ENCODE results near the gene PLOD2.
"Not testable (repeated sequence)": the region's sequence is repeated elsewhere in the genome, so short reads cannot be mapped to it uniquely, and the experiment has no call there.

PLOD2 gene

GRCh38 chr3:146138902-146139301, 22.1 kb downstream of the PLOD2 start:
- DNase-seq (ENCODE audit: low spot score) = no peak

- no peak for DNase-seq (ENCODE audit: low spot score)
Observed at GRCh38 chr3:146136647-146137046, 24.3 kb downstream of the PLOD2 start.

GRCh38 chr3:146134348-146135117, 26.5 kb downstream of the PLOD2 start:
- no peak for DNase-seq (ENCODE audit: low spot score)

GRCh38 chr3:146133441-146133840, 27.5 kb downstream of the PLOD2 start:
- DNase-seq (ENCODE audit: low spot score) = no peak

- DNase-seq (ENCODE audit: low spot score) = no peak
Observed at GRCh38 chr3:146131616-146132410, 29.2 kb downstream of the PLOD2 start.

GRCh38 chr3:146130881-146131371, 30.1 kb downstream of the PLOD2 start:
- no peak for DNase-seq (ENCODE audit: low spot score)

GRCh38 chr3:146129750-146130149, 31.2 kb downstream of the PLOD2 start:
- no peak for DNase-seq (ENCODE audit: low spot score)

GRCh38 chr3:146128939-146129338, 32.0 kb downstream of the PLOD2 start:
- no peak for DNase-seq (ENCODE audit: low spot score)

GRCh38 chr3:146128179-146128578, 32.8 kb downstream of the PLOD2 start:
- DNase-seq (ENCODE audit: low spot score) = no peak

GRCh38 chr3:146125951-146126350, 35.0 kb downstream of the PLOD2 start:
- DNase-seq (ENCODE audit: low spot score) = no peak

- DNase-seq (ENCODE audit: low spot score) = no peak
Observed at GRCh38 chr3:146124126-146124801, 36.7 kb downstream of the PLOD2 start.

GRCh38 chr3:146117406-146118285, 43.3 kb downstream of the PLOD2 start:
- DNase-seq (ENCODE audit: low spot score) = no peak

- DNase-seq (ENCODE audit: low spot score) = no peak
Observed at GRCh38 chr3:146115619-146116018, 45.4 kb downstream of the PLOD2 start.

- not testable (repeated sequence) for DNase-seq (ENCODE audit: low spot score)
Observed at GRCh38 chr3:146113804-146114203, 47.2 kb downstream of the PLOD2 start.

GRCh38 chr3:146111337-146111736, 49.6 kb downstream of the PLOD2 start:
- no peak for DNase-seq (ENCODE audit: low spot score)

- DNase-seq (ENCODE audit: low spot score) = no peak
Observed at GRCh38 chr3:146110161-146110560, 50.8 kb downstream of the PLOD2 start.

GRCh38 chr3:146106986-146107385, 54.0 kb downstream of the PLOD2 start:
- DNase-seq (ENCODE audit: low spot score) = no peak

- no peak for DNase-seq (ENCODE audit: low spot score)
Observed at GRCh38 chr3:146104068-146104467, 56.9 kb downstream of the PLOD2 start.

GRCh38 chr3:146102885-146103284, 58.1 kb downstream of the PLOD2 start:
- DNase-seq (ENCODE audit: low spot score) = no peak

GRCh38 chr3:146101538-146101937, 59.4 kb downstream of the PLOD2 start:
- DNase-seq (ENCODE audit: low spot score) = no peak

- DNase-seq (ENCODE audit: low spot score) = no peak
Observed at GRCh38 chr3:146100825-146101444, 60.0 kb downstream of the PLOD2 start.
